ENCODE measurements around the gene DCDC2B. TPM values are rescaled to one million over a fixed set of nuclear protein-coding genes. Genes with fewer than 3 reads are reported as not detected.

DCDC2B gene
- total RNA-seq, 2 experiments from 2014 or later, result 0.14 TPM; not detected in 1

GRCh38 chr1:32179193-32179442 is 29.8 kb upstream of the DCDC2B start:
- H3K4me1 Mint-ChIP-seq (ENCODE audit: low read depth), result peaks cover 44% of the 10 kb centered on the region
- Histone ChIP-seq H3K36me3 (ENCODE audit: insufficient read depth, low read length) (peaks cover 5% of the 10 kb centered on the region), H3K9me3 (ENCODE audit: control insufficient read depth in 1 of 2, insufficient read depth in 1 of 2, low read length in 2 of 2) (no peaks in the 10 kb centered on the region), H3K4me3 (ENCODE audit: low read length) (peak overlapping the region; percentile 90), H3K4me1 (ENCODE audit: insufficient read depth, low read length) (peaks cover 41% of the 10 kb centered on the region), H3K27ac (ENCODE audit: low read depth in 1 of 2, low read length in 2 of 2) (peak overlapping the region; percentile 77 to 93), H3K27me3 (ENCODE audit: control insufficient read depth in 1 of 2, insufficient read depth in 2 of 2, low read length in 2 of 2) (no peaks in the 10 kb centered on the region)
- no peak for ATAC-seq (ENCODE audit: poor library complexity)
- no peaks in the 10 kb centered on the region for H3K27me3 Mint-ChIP-seq
- peak overlapping the region; percentile 91 for H3K4me3 Mint-ChIP-seq
- H3K9me3 Mint-ChIP-seq, result no peaks in the 10 kb centered on the region
- CTCF ChIA-PET, result interaction anchor here (1.2 kb wide), 1 partner anchor 106 kb away, joined by 4 read pairs; the partner anchor contains the start of gene TMEM39B
- intact Hi-C loops (cut with DNase I, micrococcal nuclease), result loop anchor here in 1 of 2 experiments (1.0 kb wide), 2 partner anchors 71 to 215 kb away; partner anchors contain the start of genes BSDC1 and KPNA6
- peak overlapping the region; percentile 93 for H3K27ac Mint-ChIP-seq
- POLR2A ChIA-PET, result interaction anchor here (0.6 to 4.0 kb wide), 16 partner anchors 18 to 535 kb away, joined by 3 to 41 read pairs (median 5); partner anchors contain the start of genes BSDC1, CCDC28B, KPNA6 and LCK
- H3K36me3 Mint-ChIP-seq (ENCODE audit: low read depth), result peaks cover 51% of the 10 kb centered on the region
- TF ChIP-seq CTCF (IDR thresholded peaks at IDR 0.05), result no peak
- DNase-seq, result no peak

- peak; percentile 77 to 94 (median 84) for DNase-seq
- ChIA-PET CTCF (interaction anchor here (1.2 to 1.8 kb wide), 2 partner anchors 36 to 107 kb away, joined by 4 to 6 read pairs; partner anchors contain the start of gene TMEM39B), POLR2A (interaction anchor here (0.6 to 4.0 kb wide), 19 partner anchors 11 to 535 kb away, joined by 3 to 41 read pairs (median 5); partner anchors contain the start of genes BSDC1, CCDC28B, KPNA6 and LCK)
- H3K4me1 Mint-ChIP-seq (ENCODE audit: low read depth), result peaks cover 49% of the 10 kb centered on the region
- intact Hi-C loops (cut with DNase I, micrococcal nuclease), result loop anchor here in 1 of 2 experiments (1.0 to 2.0 kb wide), 4 partner anchors 21 to 215 kb away; partner anchors contain the start of genes BSDC1, CCDC28B and KPNA6
- no peaks in the 10 kb centered on the region for H3K27me3 Mint-ChIP-seq
- Histone ChIP-seq H3K4me3 (ENCODE audit: low read length) (peak within 1 kb of the TSS; percentile 90), H3K9me3 (ENCODE audit: control insufficient read depth in 1 of 2, insufficient read depth in 1 of 2, low read length in 2 of 2) (no peaks in the 10 kb centered on the region), H3K36me3 (ENCODE audit: insufficient read depth, low read length) (peaks cover 10% of the 10 kb centered on the region), H3K27ac (ENCODE audit: low read depth in 1 of 2, low read length in 2 of 2) (peak within 1 kb of the TSS; percentile 77 to 93), H3K27me3 (ENCODE audit: control insufficient read depth in 1 of 2, insufficient read depth in 2 of 2, low read length in 2 of 2) (no peaks in the 10 kb centered on the region), H3K4me1 (ENCODE audit: insufficient read depth, low read length) (peaks cover 46% of the 10 kb centered on the region)
- ATAC-seq (ENCODE audit: poor library complexity), result peak; percentile 85
- H3K27ac Mint-ChIP-seq, result peak within 1 kb of the TSS; percentile 93
- H3K4me3 Mint-ChIP-seq, result peak within 1 kb of the TSS; percentile 91
- peaks cover 51% of the 10 kb centered on the region for H3K36me3 Mint-ChIP-seq (ENCODE audit: low read depth)
- no peaks in the 10 kb centered on the region for H3K9me3 Mint-ChIP-seq
- no peak for TF ChIP-seq CTCF (IDR thresholded peaks at IDR 0.05)
These were observed 29.3 kb upstream of the DCDC2B start, which contains the start of gene TXLNA for GRCh38 chr1:32179443-32180185. TSS of gene TXLNA (plus strand) at chr1:32179675. CDS start at chr1:32180346, 671 bp downstream.

GRCh38 chr1:32180186-32181060 is 28.5 kb upstream of the DCDC2B start:
- Mint-ChIP-seq H3K36me3 (ENCODE audit: low read depth) (peaks cover 52% of the 10 kb centered on the region), H3K9me3 (no peaks in the 10 kb centered on the region), H3K27ac (peak overlapping the region; percentile 93), H3K27me3 (no peaks in the 10 kb centered on the region), H3K4me1 (ENCODE audit: low read depth) (peaks cover 54% of the 10 kb centered on the region), H3K4me3 (peak overlapping the region; percentile 86)
- ATAC-seq (ENCODE audit: poor library complexity) (no peak), DNase-seq (peak in 6 of 14 experiments; percentile 9 to 56 (median 30))
- TF ChIP-seq CTCF (IDR thresholded peaks at IDR 0.05), result no peak
- Histone ChIP-seq H3K27ac (ENCODE audit: low read depth in 1 of 2, low read length in 2 of 2) (peak overlapping the region; percentile 65 to 75), H3K4me1 (ENCODE audit: insufficient read depth, low read length) (peaks cover 46% of the 10 kb centered on the region), H3K9me3 (ENCODE audit: control insufficient read depth in 1 of 2, insufficient read depth in 1 of 2, low read length in 2 of 2) (no peaks in the 10 kb centered on the region), H3K4me3 (ENCODE audit: low read length) (peak overlapping the region; percentile 90), H3K36me3 (ENCODE audit: insufficient read depth, low read length) (peaks cover 14% of the 10 kb centered on the region), H3K27me3 (ENCODE audit: control insufficient read depth in 1 of 2, insufficient read depth in 2 of 2, low read length in 2 of 2) (no peaks in the 10 kb centered on the region)
- ChIA-PET POLR2A (interaction anchor here (0.8 to 4.0 kb wide), 16 partner anchors 10 to 536 kb away, joined by 3 to 41 read pairs (median 5); partner anchors contain the start of genes BSDC1, CCDC28B, IQCC and KPNA6), CTCF (interaction anchor here (0.6 to 1.8 kb wide), 3 partner anchors 35 to 108 kb away, joined by 3 to 6 read pairs (median 4); partner anchors contain the start of gene TMEM39B)
- intact Hi-C loops (cut with DNase I, micrococcal nuclease), result loop anchor here in 1 of 2 experiments (2.0 kb wide), 2 partner anchors 20 to 40 kb away; partner anchors contain the start of gene CCDC28B

Measured in CD4-positive, alpha-beta T cell (primary cell).